Mesenchymal stem cell (in vitro differentiated cells and primary cell): ENCODE results near the gene FZD10.

Experiments
- DNase-seq: peaks from one replicate; pipeline ENCODE4 v3.0.0-alpha.2; 2013
- H2AFZ ChIP-seq: one replicate; pipeline ENCODE4 v1.6.1; 2013; ENCODE audit warnings: low read depth, mild to moderate bottlenecking, control low read depth, inconsistent platforms, low read length, moderate library complexity
- H2AK5ac ChIP-seq: 2 replicates; pipeline ENCODE4 v1.6.1; 2013; ENCODE audit warnings: low read length, moderate library complexity, mild to moderate bottlenecking, inconsistent platforms; ENCODE audit not compliant: severe bottlenecking
- H2BK120ac ChIP-seq: one replicate; pipeline ENCODE4 v1.6.1; 2013; ENCODE audit warnings: low read depth, mild to moderate bottlenecking, inconsistent platforms, low read length, moderate library complexity
- H2BK12ac ChIP-seq, 2 experiments: one replicate each; pipeline ENCODE4 v1.6.1; 2013; ENCODE audit warnings: inconsistent platforms in 2 of 2, low read length in 2 of 2, mild to moderate bottlenecking in 2 of 2, moderate library complexity in 2 of 2, control low read depth in 1 of 2
- H2BK15ac ChIP-seq: one replicate; pipeline ENCODE4 v1.6.1; 2013; ENCODE audit warnings: mild to moderate bottlenecking, low read depth, inconsistent platforms; ENCODE audit not compliant: poor library complexity, severe bottlenecking
- H2BK5ac ChIP-seq: 2 replicates; pipeline ENCODE4 v1.6.1; 2013; ENCODE audit warnings: low read depth, mild to moderate bottlenecking, low read length, control low read depth, inconsistent platforms; ENCODE audit not compliant: poor library complexity, severe bottlenecking
- H3K14ac ChIP-seq, 2 experiments: one replicate each; pipeline ENCODE4 v1.6.1; 2013; ENCODE audit warnings: inconsistent platforms in 2 of 2, low read length in 2 of 2, control low read depth in 1 of 2, mild to moderate bottlenecking in 1 of 2, moderate library complexity in 1 of 2
- H3K18ac ChIP-seq, 2 experiments: one replicate each; pipeline ENCODE4 v1.6.1; 2013; ENCODE audit warnings: inconsistent platforms in 2 of 2, low read length in 2 of 2, control low read depth in 1 of 2, low read depth in 1 of 2, mild to moderate bottlenecking in 1 of 2
- H3K23ac ChIP-seq, 2 experiments: one replicate each; pipeline ENCODE4 v1.6.1; 2013; ENCODE audit warnings: inconsistent platforms in 2 of 2, low read length in 2 of 2, mild to moderate bottlenecking in 2 of 2, moderate library complexity in 2 of 2, control low read depth in 1 of 2
- H3K27ac ChIP-seq: 2 replicates; pipeline ENCODE4 v1.5.1; 2013; ENCODE audit warnings: mild to moderate bottlenecking, moderate library complexity, low read length, control low read depth, inconsistent platforms; ENCODE audit not compliant: poor library complexity, severe bottlenecking
- H3K27me3 ChIP-seq, 2 experiments: 2 replicates each; pipeline versions ENCODE4 v1.6.1 to v1.7.0; 2013; ENCODE audit warnings: low read length in 2 of 2, mild to moderate bottlenecking in 2 of 2, moderate library complexity in 2 of 2, control low read depth in 1 of 2, inconsistent platforms in 1 of 2; ENCODE audit not compliant: control insufficient read depth in 1 of 2, insufficient read depth in 1 of 2
- H3K36me3 ChIP-seq, 2 experiments: 2 replicates each; pipeline versions ENCODE4 v1.6.1 to v1.7.0; 2013; ENCODE audit warnings: low read length in 2 of 2, control low read depth in 1 of 2, inconsistent platforms in 1 of 2, low read depth in 1 of 2, mild to moderate bottlenecking in 1 of 2; ENCODE audit not compliant: insufficient read depth in 2 of 2, control insufficient read depth in 1 of 2
- H3K4ac ChIP-seq, 2 experiments: one replicate each; pipeline ENCODE4 v1.6.1; 2013; ENCODE audit warnings: inconsistent platforms in 2 of 2, low read length in 2 of 2, mild to moderate bottlenecking in 2 of 2, moderate library complexity in 2 of 2, control low read depth in 1 of 2, low read depth in 1 of 2
- H3K4me1 ChIP-seq: 2 replicates; pipeline ENCODE4 v1.6.1; 2013; ENCODE audit warnings: low read depth, low read length, control low read depth; ENCODE audit not compliant: control insufficient read depth, insufficient read depth
- H3K4me2 ChIP-seq: 2 replicates; pipeline ENCODE4 v1.6.1; 2013; ENCODE audit warnings: low read length, mild to moderate bottlenecking, inconsistent platforms; ENCODE audit not compliant: poor library complexity, severe bottlenecking
- H3K4me3 ChIP-seq, 2 experiments: 2 replicates each; pipeline versions ENCODE4 v1.5.1 to v1.7.0; 2013; ENCODE audit warnings: low read length in 2 of 2, mild to moderate bottlenecking in 2 of 2, control low read depth in 1 of 2, low read depth in 1 of 2; ENCODE audit not compliant: insufficient read depth in 1 of 2
- H3K79me1 ChIP-seq: replicated peaks from 2 replicates; pipeline ENCODE4 v1.6.1; 2013; ENCODE audit warnings: mild to moderate bottlenecking, control low read depth, low read length, inconsistent platforms; ENCODE audit not compliant: poor library complexity, severe bottlenecking
- H3K9ac ChIP-seq: 2 replicates; pipeline ENCODE4 v1.7.0; 2013; ENCODE audit warnings: mild to moderate bottlenecking, low read length, moderate library complexity
- H3K9me3 ChIP-seq: 2 replicates; pipeline ENCODE4 v1.7.0; 2013; ENCODE audit warnings: mild to moderate bottlenecking, low read length; ENCODE audit not compliant: control insufficient read depth
- H4K8ac ChIP-seq: one replicate; pipeline ENCODE4 v1.6.1; 2013; ENCODE audit warnings: inconsistent platforms, mild to moderate bottlenecking, low read length, moderate library complexity
- H4K91ac ChIP-seq: one replicate; pipeline ENCODE4 v1.6.1; 2013; ENCODE audit warnings: mild to moderate bottlenecking, low read length, inconsistent platforms
- WGBS: methylation state at CpG from one replicate; pipeline ENCODE4 v1.1.7; 2013; ENCODE audit warnings: mixed read lengths; 5-methylcytosine and 5-hydroxymethylcytosine counted together

The FZD10 gene

GRCh38 chr12:130156652-130157275, 5.5 kb upstream of the FZD10 start:
- Histone ChIP-seq H2AFZ (no peak overlapping the region), H2BK5ac (no peak overlapping the region), H3K36me3 (no peaks in the 10 kb centered on the region), H2BK12ac (no peak overlapping the region), H3K14ac (no peak overlapping the region), H3K79me1 (no peaks in the 10 kb centered on the region), H3K4me1 (peaks cover 11% of the 10 kb centered on the region), H3K4me2 (no peak overlapping the region), H4K91ac (no peak overlapping the region), H3K9me3 (no peaks in the 10 kb centered on the region), H3K27me3 (peaks cover 45 to 51% of the 10 kb centered on the region in 2 experiments), H2BK120ac (no peak overlapping the region), H3K9ac (no peak overlapping the region), H3K27ac (no peak overlapping the region), H3K23ac (no peak overlapping the region), H2AK5ac (no peak overlapping the region), H2BK15ac (no peak overlapping the region), H4K8ac (no peak overlapping the region), H3K4ac (no peak overlapping the region), H3K4me3 (no peak overlapping the region), H3K18ac (no peak overlapping the region)
- DNase-seq = no peak
- 77% methylated on average over 13 of the region's 13 CpGs for WGBS

DNA sequence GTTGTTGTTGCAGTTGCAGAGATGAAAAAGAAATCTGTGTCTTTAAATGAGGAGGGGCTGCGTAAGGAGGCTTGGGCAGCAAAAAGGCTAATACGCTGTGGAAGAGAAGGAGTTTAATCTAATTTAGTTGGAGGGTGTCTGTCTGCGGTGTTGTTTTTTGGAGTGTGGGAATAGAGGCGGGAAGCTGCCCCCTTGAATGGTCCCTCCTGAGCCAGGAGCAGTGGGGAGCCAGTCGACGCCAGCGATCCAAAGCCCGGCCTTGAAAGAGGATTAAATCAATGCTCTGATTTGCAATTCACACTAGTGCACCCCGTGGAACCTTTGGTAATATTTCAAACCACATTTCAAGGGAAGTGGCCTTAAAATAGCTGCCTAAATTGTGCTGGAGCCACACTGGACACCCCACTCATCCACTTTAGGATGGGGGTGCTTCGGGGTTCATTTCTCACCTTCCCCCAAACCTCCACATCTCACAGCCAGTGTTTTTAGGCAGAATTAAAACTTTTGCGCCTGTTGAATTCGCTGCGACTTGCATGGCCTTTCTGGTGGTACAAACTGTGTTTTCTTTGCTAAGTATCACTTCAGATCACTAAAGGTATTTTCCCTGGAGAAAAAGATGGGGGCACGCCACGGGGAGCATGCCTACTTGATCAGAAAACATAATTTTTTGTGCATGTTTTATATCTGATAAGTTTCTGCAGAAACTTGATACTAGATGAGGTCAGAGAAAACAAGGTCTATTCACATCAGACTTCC, 4.1 kb upstream of the FZD10 start:
- no peaks in the 10 kb centered on the region for H3K36me3 ChIP-seq
- no peak overlapping the region for H4K8ac ChIP-seq
- no peaks in the 10 kb centered on the region for H3K79me1 ChIP-seq
- H3K4ac ChIP-seq = no peak overlapping the region
- DNase-seq = no peak
- no peak overlapping the region for H2AFZ ChIP-seq
- no peak overlapping the region for H3K4me3 ChIP-seq
- peaks cover 24% of the 10 kb centered on the region for H3K4me1 ChIP-seq
- H2BK15ac ChIP-seq = no peak overlapping the region
- no peak overlapping the region for H3K23ac ChIP-seq
- WGBS = 22% methylated on average over 15 of the region's 15 CpGs
- no peak overlapping the region for H2BK5ac ChIP-seq
- no peak overlapping the region for H4K91ac ChIP-seq
- no peak overlapping the region for H3K27ac ChIP-seq
- H3K14ac ChIP-seq = no peak overlapping the region
- H3K9me3 ChIP-seq = no peaks in the 10 kb centered on the region
- no peak overlapping the region for H2BK12ac ChIP-seq
- H3K27me3 ChIP-seq = peaks cover 51 to 62% of the 10 kb centered on the region in 2 experiments
- H3K9ac ChIP-seq = no peak overlapping the region
- no peak overlapping the region for H3K18ac ChIP-seq
- no peak overlapping the region for H3K4me2 ChIP-seq
- no peak overlapping the region for H2AK5ac ChIP-seq
- H2BK120ac ChIP-seq = no peak overlapping the region

- no peak for DNase-seq
- no peak overlapping the region for H4K8ac ChIP-seq
- no peak overlapping the region for H2BK12ac ChIP-seq
- H4K91ac ChIP-seq = no peak overlapping the region
- H3K4me3 ChIP-seq = no peak overlapping the region
- H3K4ac ChIP-seq = no peak overlapping the region
- H2AFZ ChIP-seq = no peak overlapping the region
- no peaks in the 10 kb centered on the region for H3K79me1 ChIP-seq
- H3K4me2 ChIP-seq = no peak overlapping the region
- H3K9me3 ChIP-seq = no peaks in the 10 kb centered on the region
- H3K23ac ChIP-seq = no peak overlapping the region
- H3K36me3 ChIP-seq = no peaks in the 10 kb centered on the region
- H3K27ac ChIP-seq = no peak overlapping the region
- no peak overlapping the region for H2AK5ac ChIP-seq
- H3K18ac ChIP-seq = no peak overlapping the region
- no peak overlapping the region for H2BK15ac ChIP-seq
- H3K27me3 ChIP-seq = peaks cover 56 to 66% of the 10 kb centered on the region in 2 experiments
- H3K14ac ChIP-seq = no peak overlapping the region
- H2BK120ac ChIP-seq = no peak overlapping the region
- H3K4me1 ChIP-seq = peaks cover 26% of the 10 kb centered on the region
- no peak overlapping the region for H3K9ac ChIP-seq
- H2BK5ac ChIP-seq = no peak overlapping the region
- WGBS = 31% methylated on average over 6 of the region's 7 CpGs
These were observed 3.6 kb upstream of the FZD10 start for GRCh38 chr12:130158754-130159059.

DNA sequence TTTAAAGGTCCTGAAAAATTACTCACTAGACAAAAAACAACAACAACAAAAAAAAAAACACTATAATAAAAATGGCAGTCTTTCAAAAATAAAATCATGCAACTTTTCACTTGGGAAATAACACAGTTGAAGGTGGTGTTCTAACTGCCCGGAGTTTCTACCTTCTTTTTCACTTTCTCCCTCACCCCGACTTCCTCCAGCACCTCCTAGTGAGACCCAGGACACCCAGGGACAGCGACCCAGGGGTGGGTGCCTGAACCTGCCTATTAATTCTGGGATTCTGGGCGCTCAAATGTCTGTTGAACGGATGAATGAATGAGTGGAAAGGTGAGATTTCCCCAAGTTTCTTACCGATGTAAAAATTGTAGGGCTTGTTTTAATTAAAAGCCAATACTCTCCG, 2.0 kb upstream of the FZD10 start:
- H3K27me3 ChIP-seq = peaks cover 70 to 76% of the 10 kb centered on the region in 2 experiments

More for the DNA sequence above, 2.0 kb upstream of the FZD10 start:
- Histone ChIP-seq H3K9me3 (no peaks in the 10 kb centered on the region), H4K8ac (no peak overlapping the region), H3K4me2 (no peak overlapping the region), H4K91ac (no peak overlapping the region), H3K4me3 (no peak overlapping the region), H2BK15ac (no peak overlapping the region), H2AFZ (no peak overlapping the region), H3K4me1 (peaks cover 28% of the 10 kb centered on the region), H2AK5ac (no peak overlapping the region), H3K27ac (no peak overlapping the region), H3K23ac (no peak overlapping the region), H3K14ac (no peak overlapping the region), H2BK12ac (no peak overlapping the region), H3K18ac (no peak overlapping the region), H2BK120ac (no peak overlapping the region), H2BK5ac (no peak overlapping the region), H3K36me3 (no peaks in the 10 kb centered on the region), H3K4ac (no peak overlapping the region), H3K9ac (no peak overlapping the region), H3K79me1 (no peaks in the 10 kb centered on the region)
- 6% methylated on average over 6 of the region's 7 CpGs for WGBS
- no peak for DNase-seq
